Fibroblast of lung (primary cell): ENCODE results near the gene APOE. TPM values are rescaled to one million over a fixed set of nuclear protein-coding genes. Genes with fewer than 3 reads are reported as not detected.

ENCODE experiments used
- DNase-seq, 2 donors: peaks; one replicate each; pipeline versions ENCODE4 v3.0.0 to v3.0.0-alpha.2; 2010; ENCODE audit warnings: low read depth in 2 of 2
- H2AFZ ChIP-seq: 2 replicates; pipeline ENCODE4 v1.5.1; 2012; ENCODE audit warnings: low read length, control low read depth, inconsistent platforms
- H3K27ac ChIP-seq: 2 replicates; pipeline ENCODE4 v1.5.1; 2011; ENCODE audit warnings: low read length, control low read depth; ENCODE audit not compliant: insufficient read depth
- H3K27me3 ChIP-seq: 2 replicates; pipeline ENCODE4 v1.5.1; 2011; ENCODE audit warnings: mild to moderate bottlenecking, low read length; ENCODE audit not compliant: control insufficient read depth, insufficient read depth
- H3K36me3 ChIP-seq: 2 replicates; pipeline ENCODE4 v1.5.1; 2011; ENCODE audit warnings: low read length; ENCODE audit not compliant: control insufficient read depth, insufficient read depth
- H3K4me1 ChIP-seq: 2 replicates; pipeline ENCODE4 v1.5.1; 2011; ENCODE audit warnings: low read length; ENCODE audit not compliant: control insufficient read depth, insufficient read depth; ENCODE audit errors: extremely low read depth
- H3K4me2 ChIP-seq: 2 replicates; pipeline ENCODE4 v1.5.1; 2011; ENCODE audit warnings: low read length, control low read depth; ENCODE audit not compliant: insufficient read depth; ENCODE audit errors: extremely low read depth
- H3K4me3 ChIP-seq, 4 experiments: fragments of 200-600 bp in 1 of 4; sonication (generic) in 1 of 4; replicated peaks in 1 of 4; 2 replicates each; pipeline ENCODE4 v1.5.1; 2011 to 2016; ENCODE audit warnings: low read length in 4 of 4, low read depth in 3 of 4, mild to moderate bottlenecking in 3 of 4, control low read depth in 2 of 4, inconsistent platforms in 1 of 4, mixed read lengths in 1 of 4; ENCODE audit not compliant: insufficient read depth in 1 of 4; ENCODE audit errors: control extremely low read depth in 1 of 4
- H3K79me2 ChIP-seq: 2 replicates; pipeline ENCODE4 v1.5.1; 2012; ENCODE audit warnings: mild to moderate bottlenecking, low read length, inconsistent platforms; ENCODE audit not compliant: control insufficient read depth, insufficient read depth
- H3K9ac ChIP-seq: 2 replicates; pipeline ENCODE4 v1.5.1; 2011; ENCODE audit warnings: mild to moderate bottlenecking, low read length, control low read depth; ENCODE audit not compliant: insufficient read depth
- H3K9me3 ChIP-seq: 2 replicates; pipeline ENCODE4 v1.5.1; 2012; ENCODE audit warnings: low read depth, low read length; ENCODE audit not compliant: control insufficient read depth, insufficient read depth
- H4K20me1 ChIP-seq: 2 replicates; pipeline ENCODE4 v1.5.1; 2011; ENCODE audit warnings: low read length; ENCODE audit not compliant: control insufficient read depth, insufficient read depth; ENCODE audit errors: extremely low read depth
- EZH2 ChIP-seq: IDR thresholded peaks from 2 replicates; pipeline ENCODE4 v1.5.1; 2012; ENCODE audit warnings: low read length, control low read depth, mild to moderate bottlenecking; ENCODE audit errors: missing control alignments
- polyA plus RNA-seq, 2 donors: library from polyadenylated mRNA; depleted of rRNA in 1 of 2; stranded (reverse) in 1 of 2; unstranded in 1 of 2; fragments of >200 nt; gene quantifications; 2 replicates each; pipeline ENCODE4 v1.2.1, GENCODE V29; 2011 to 2012; ENCODE audit warnings: missing spikeins in 1 of 2
- total RNA-seq: library from RNA; depleted of rRNA; stranded (reverse); fragments of >200 nt; gene quantifications from 2 replicates; pipeline ENCODE4 v1.2.1, GENCODE V29; 2014
- TF ChIP-seq, protein P1 (sequence below), 2 donors: IDR thresholded peaks in 1 of 2; conservative IDR thresholded peaks in 1 of 2; 1 replicate in 1 of 2; 2 replicates in 1 of 2; pipeline ENCODE4 v1.5.1; 2011 to 2012; ENCODE audit warnings: low read length in 2 of 2, control low read depth in 1 of 2, inconsistent platforms in 1 of 2, low read depth in 1 of 2, mild to moderate bottlenecking in 1 of 2

APOE gene
- total and polyA plus RNA-seq, 2 donors (not counting 1 experiment from before 2014, with no cell fraction given): 13.4 to 35.0 TPM

DNA sequence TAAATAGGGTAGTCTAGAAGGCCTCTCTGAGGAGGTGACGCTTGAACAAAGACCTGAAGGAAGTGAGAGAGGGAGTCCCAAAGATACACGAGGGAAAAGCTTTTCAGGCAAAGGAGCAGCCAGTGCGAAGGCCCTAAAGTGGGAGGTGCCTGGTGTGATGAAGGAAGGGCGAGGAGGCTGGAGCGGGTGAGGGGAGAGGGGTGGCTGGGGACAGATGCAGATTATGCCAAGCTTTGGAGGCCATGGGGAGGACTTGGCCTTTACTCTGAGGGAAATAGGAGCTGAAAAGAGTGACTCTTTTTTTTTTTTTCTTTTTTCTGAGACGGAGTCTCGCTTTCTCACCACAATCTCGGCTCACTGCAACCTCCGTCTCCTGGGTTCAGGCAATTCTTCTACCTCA is 52.5 kb downstream of the APOE start:
- H3K36me3 ChIP-seq: peaks cover 6% of the 10 kb centered on the region
- no peak for DNase-seq
- H3K4me3 ChIP-seq: no peak overlapping the region
- H3K9me3 ChIP-seq: no peaks in the 10 kb centered on the region
- TF ChIP-seq, protein P1, sequence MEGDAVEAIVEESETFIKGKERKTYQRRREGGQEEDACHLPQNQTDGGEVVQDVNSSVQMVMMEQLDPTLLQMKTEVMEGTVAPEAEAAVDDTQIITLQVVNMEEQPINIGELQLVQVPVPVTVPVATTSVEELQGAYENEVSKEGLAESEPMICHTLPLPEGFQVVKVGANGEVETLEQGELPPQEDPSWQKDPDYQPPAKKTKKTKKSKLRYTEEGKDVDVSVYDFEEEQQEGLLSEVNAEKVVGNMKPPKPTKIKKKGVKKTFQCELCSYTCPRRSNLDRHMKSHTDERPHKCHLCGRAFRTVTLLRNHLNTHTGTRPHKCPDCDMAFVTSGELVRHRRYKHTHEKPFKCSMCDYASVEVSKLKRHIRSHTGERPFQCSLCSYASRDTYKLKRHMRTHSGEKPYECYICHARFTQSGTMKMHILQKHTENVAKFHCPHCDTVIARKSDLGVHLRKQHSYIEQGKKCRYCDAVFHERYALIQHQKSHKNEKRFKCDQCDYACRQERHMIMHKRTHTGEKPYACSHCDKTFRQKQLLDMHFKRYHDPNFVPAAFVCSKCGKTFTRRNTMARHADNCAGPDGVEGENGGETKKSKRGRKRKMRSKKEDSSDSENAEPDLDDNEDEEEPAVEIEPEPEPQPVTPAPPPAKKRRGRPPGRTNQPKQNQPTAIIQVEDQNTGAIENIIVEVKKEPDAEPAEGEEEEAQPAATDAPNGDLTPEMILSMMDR (conservative IDR thresholded peaks at IDR 0.05 in 1 of 2, IDR thresholded peaks at IDR 0.05 in 1 of 2; ENCODE audit: low read depth in 1 of 2, low read length in 2 of 2): no peak
- no peak for TF ChIP-seq EZH2
- no peaks in the 10 kb centered on the region for H4K20me1 ChIP-seq
- H3K4me2 ChIP-seq: no peak overlapping the region
- no peak overlapping the region for H2AFZ ChIP-seq
- no peak overlapping the region for H3K27ac ChIP-seq
- no peaks in the 10 kb centered on the region for H3K27me3 ChIP-seq
- peaks cover 7% of the 10 kb centered on the region for H3K4me1 ChIP-seq
- no peak overlapping the region for H3K9ac ChIP-seq
- H3K79me2 ChIP-seq: peaks cover 69% of the 10 kb centered on the region

Other genes with a start within 250 kb of the APOE start
- gene CEACAM19, start 234.3 kb upstream of the APOE start, total RNA-seq: 3.1 and 7.8 TPM in 2 replicates
- gene CEACAM19, start 234.3 kb upstream of the APOE start, polyA plus RNA-seq: 7.7 and 9.9 TPM in 2 replicates
- under 0.01 TPM in 1 of 2 replicates, not detected in the other for gene CEACAM16, start 206.6 kb upstream of the APOE start, total RNA-seq
- gene CEACAM16, start 206.6 kb upstream of the APOE start, polyA plus RNA-seq: not detected in 2 replicates
- gene BCL3, start 157.1 kb upstream of the APOE start, total RNA-seq: 10.8 and 20.6 TPM in 2 replicates
- gene BCL3, start 157.1 kb upstream of the APOE start, polyA plus RNA-seq: 6.8 and 10.7 TPM in 2 replicates
- gene CBLC, start 127.9 kb upstream of the APOE start, total RNA-seq: under 0.01 and 0.33 TPM in 2 replicates
- 0.06 TPM in 1 of 2 replicates, not detected in the other for gene CBLC, start 127.9 kb upstream of the APOE start, polyA plus RNA-seq
- gene BCAM, start 96.7 kb upstream of the APOE start, total RNA-seq: 20.3 and 29.0 TPM in 2 replicates
- 7.2 and 12.2 TPM in 2 replicates for gene BCAM, start 96.7 kb upstream of the APOE start, polyA plus RNA-seq
- gene NECTIN2, start 59.5 kb upstream of the APOE start, total RNA-seq: 50.3 and 70.7 TPM in 2 replicates
- 59.4 and 77.4 TPM in 2 replicates for gene NECTIN2, start 59.5 kb upstream of the APOE start, polyA plus RNA-seq
- gene TOMM40, start 14.5 kb upstream of the APOE start, total RNA-seq: 21.8 and 24.4 TPM in 2 replicates
- 32.1 and 57.7 TPM in 2 replicates for gene TOMM40, start 14.5 kb upstream of the APOE start, polyA plus RNA-seq
- 2.3 and 8.0 TPM in 2 replicates for gene APOC1, start 8.8 kb downstream of the APOE start, total RNA-seq
- gene APOC1, start 8.8 kb downstream of the APOE start, polyA plus RNA-seq: 1.3 and 2.6 TPM in 2 replicates
- gene APOC4, start 36.4 kb downstream of the APOE start, total RNA-seq: not detected in 2 replicates
- gene APOC4, start 36.4 kb downstream of the APOE start, polyA plus RNA-seq: not detected in 2 replicates
- gene APOC2, start 40.3 kb downstream of the APOE start, total RNA-seq: not detected in 2 replicates
- not detected in 2 replicates for gene APOC2, start 40.3 kb downstream of the APOE start, polyA plus RNA-seq
- gene CLPTM1, start 49.6 kb downstream of the APOE start, total RNA-seq: 34.7 and 46.7 TPM in 2 replicates
- gene CLPTM1, start 49.6 kb downstream of the APOE start, polyA plus RNA-seq: 54.4 and 86.0 TPM in 2 replicates
- 9.2 and 11.7 TPM in 2 replicates for gene RELB, start 95.7 kb downstream of the APOE start, total RNA-seq
- gene RELB, start 95.7 kb downstream of the APOE start, polyA plus RNA-seq: 2.0 and 2.3 TPM in 2 replicates
- gene CLASRP, start 133.2 kb downstream of the APOE start, total RNA-seq: 12.1 and 15.7 TPM in 2 replicates
- 12.1 and 17.9 TPM in 2 replicates for gene CLASRP, start 133.2 kb downstream of the APOE start, polyA plus RNA-seq
- not detected in 2 replicates for gene ZNF296, start 170.7 kb downstream of the APOE start, total RNA-seq
- gene ZNF296, start 170.7 kb downstream of the APOE start, polyA plus RNA-seq: 0.03 and 0.08 TPM in 2 replicates
- 12.3 and 15.7 TPM in 2 replicates for gene GEMIN7, start 173.5 kb downstream of the APOE start, total RNA-seq
- gene GEMIN7, start 173.5 kb downstream of the APOE start, polyA plus RNA-seq: 18.0 and 19.0 TPM in 2 replicates
- 34.4 and 36.0 TPM in 2 replicates for gene PPP1R37, start 187.4 kb downstream of the APOE start, total RNA-seq
- gene PPP1R37, start 187.4 kb downstream of the APOE start, polyA plus RNA-seq: 11.3 and 12.3 TPM in 2 replicates